Measurements from ENCODE around the gene AHDC1. TPM values are rescaled to one million over a fixed set of nuclear protein-coding genes. Genes with fewer than 3 reads are reported as not detected.

AHDC1 gene
- total and polyA plus RNA-seq, 10 of the 15 experiments (the other 5 are each of a cell fraction or from before 2014, with no cell fraction given), result 0.21 to 13.0 (median 1.4) TPM

DNA sequence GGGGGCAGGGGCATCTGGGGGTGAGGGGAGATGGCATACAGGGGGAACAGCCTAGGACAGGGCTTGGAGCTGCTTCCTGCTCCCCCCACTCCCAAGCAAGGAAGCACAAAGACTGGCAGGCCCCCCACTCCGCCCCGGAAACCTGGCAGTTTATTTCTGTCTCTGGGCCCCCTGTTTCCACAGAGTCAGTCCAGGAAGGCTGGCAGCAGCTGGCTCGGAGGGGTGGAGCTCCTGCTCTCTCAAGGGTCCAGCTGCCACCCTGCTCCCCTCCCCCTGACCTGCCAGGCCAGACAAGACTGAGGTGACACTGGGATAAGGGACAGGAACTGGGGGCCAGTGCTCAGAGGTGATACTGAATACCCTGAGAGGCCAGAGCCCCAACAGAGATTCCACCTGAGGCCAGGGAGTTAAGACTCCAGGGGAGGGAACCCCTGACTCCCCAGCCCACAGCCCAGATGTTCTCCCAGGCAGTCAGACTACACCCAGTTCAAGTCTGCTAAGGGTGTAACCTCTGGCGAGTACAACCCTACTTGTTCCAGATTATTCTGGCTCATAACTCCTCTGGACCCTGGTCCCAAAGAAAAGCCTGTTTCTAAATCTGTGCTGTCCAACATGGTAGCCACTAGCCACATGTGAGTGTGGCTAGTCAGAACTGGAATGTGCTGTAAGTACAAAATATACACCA, 26.3 kb downstream of the AHDC1 start (continued):
- TF ChIP-seq JUNB (IDR thresholded peaks at IDR 0.05) (no peak), NKRF (conservative IDR thresholded peaks at IDR 0.05) (no peak)
- TF ChIP-seq, protein P1, sequence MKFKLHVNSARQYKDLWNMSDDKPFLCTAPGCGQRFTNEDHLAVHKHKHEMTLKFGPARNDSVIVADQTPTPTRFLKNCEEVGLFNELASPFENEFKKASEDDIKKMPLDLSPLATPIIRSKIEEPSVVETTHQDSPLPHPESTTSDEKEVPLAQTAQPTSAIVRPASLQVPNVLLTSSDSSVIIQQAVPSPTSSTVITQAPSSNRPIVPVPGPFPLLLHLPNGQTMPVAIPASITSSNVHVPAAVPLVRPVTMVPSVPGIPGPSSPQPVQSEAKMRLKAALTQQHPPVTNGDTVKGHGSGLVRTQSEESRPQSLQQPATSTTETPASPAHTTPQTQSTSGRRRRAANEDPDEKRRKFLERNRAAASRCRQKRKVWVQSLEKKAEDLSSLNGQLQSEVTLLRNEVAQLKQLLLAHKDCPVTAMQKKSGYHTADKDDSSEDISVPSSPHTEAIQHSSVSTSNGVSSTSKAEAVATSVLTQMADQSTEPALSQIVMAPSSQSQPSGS (IDR thresholded peaks at IDR 0.05; ENCODE audit: low read length), result no peak

DNA sequence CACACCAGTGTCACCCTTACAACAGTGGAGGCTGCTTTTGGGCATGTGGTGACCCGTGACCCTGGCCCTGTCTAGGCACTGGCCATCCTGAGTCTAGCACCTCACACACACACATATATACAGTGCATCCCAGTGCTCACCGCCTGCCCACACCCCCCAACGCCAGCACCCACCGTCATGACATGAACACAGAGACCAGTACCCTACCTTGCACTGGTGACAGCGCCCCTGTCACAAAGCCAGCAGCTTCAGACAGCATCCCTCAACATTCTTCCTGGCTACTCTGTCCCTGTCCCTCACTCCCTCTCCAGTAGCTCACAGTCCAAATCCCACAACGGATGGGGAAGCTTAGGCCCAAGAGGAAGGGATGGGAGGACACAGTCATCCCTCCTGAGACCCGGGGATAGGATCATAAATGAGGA, 27.1 kb downstream of the AHDC1 start:
- BruUV-seq (replicated peaks), result no TSS peak
- Histone ChIP-seq H3K4me2 (ENCODE audit: control insufficient read depth, insufficient read depth) (no peak overlapping the region), H3K9ac (ENCODE audit: control insufficient read depth, insufficient read depth, low read length) (no peak overlapping the region)
- TF ChIP-seq MXI1 (IDR thresholded peaks at IDR 0.05; ENCODE audit: low read depth, low read length) (no peak), RAD51 (IDR thresholded peaks at IDR 0.05) (no peak), SRF (IDR thresholded peaks at IDR 0.05; ENCODE audit: low read depth in 2 of 2, low read length in 2 of 2) (no peak), FOXK2 (IDR thresholded peaks at IDR 0.05) (no peak), SREBF2 (IDR thresholded peaks at IDR 0.05; ENCODE audit: low read length) (no peak), YBX1 (IDR thresholded peaks at IDR 0.05) (no peak), YY1 (IDR thresholded peaks at IDR 0.05; ENCODE audit: low read depth, low read length) (no peak), HSF1 (IDR thresholded peaks at IDR 0.05; ENCODE audit: low read depth, low read length) (no peak), RUNX3 (IDR thresholded peaks at IDR 0.05; ENCODE audit: low read length) (no peak), BRCA1 (IDR thresholded peaks at IDR 0.05; ENCODE audit: low read depth, low read length) (no peak), POLR2A (IDR thresholded peaks at IDR 0.05; ENCODE audit: low read depth, low read length) (no peak), RCOR1 (conservative IDR thresholded peaks at IDR 0.05; ENCODE audit: low read depth, low read length) (no peak), BACH1 (IDR thresholded peaks at IDR 0.05; ENCODE audit: borderline replicate concordance) (no peak)
- TF ChIP-seq, protein P2, sequence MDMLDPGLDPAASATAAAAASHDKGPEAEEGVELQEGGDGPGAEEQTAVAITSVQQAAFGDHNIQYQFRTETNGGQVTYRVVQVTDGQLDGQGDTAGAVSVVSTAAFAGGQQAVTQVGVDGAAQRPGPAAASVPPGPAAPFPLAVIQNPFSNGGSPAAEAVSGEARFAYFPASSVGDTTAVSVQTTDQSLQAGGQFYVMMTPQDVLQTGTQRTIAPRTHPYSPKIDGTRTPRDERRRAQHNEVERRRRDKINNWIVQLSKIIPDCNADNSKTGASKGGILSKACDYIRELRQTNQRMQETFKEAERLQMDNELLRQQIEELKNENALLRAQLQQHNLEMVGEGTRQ (IDR thresholded peaks at IDR 0.05; ENCODE audit: borderline replicate concordance, low read depth, low read length), result no peak
- TF ChIP-seq, protein P3, sequence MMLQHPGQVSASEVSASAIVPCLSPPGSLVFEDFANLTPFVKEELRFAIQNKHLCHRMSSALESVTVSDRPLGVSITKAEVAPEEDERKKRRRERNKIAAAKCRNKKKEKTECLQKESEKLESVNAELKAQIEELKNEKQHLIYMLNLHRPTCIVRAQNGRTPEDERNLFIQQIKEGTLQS (IDR thresholded peaks at IDR 0.05; ENCODE audit: borderline replicate concordance, extremely low read depth, low read depth, low read length), result no peak

More for the DNA sequence above, 27.1 kb downstream of the AHDC1 start:
- FAIRE-seq (no peak), ATAC-seq (no peak; the same call in 2 of the 3 replicates), DNase-seq (ENCODE audit: low read depth, low spot score) (no peak)
- Histone ChIP-seq H3K79me2 (ENCODE audit: control insufficient read depth, insufficient read depth, low read length) (no peaks in the 10 kb centered on the region; the same call in 1 of the 2 replicates), H2AFZ (ENCODE audit: control insufficient read depth, low read depth, low read length) (no peak overlapping the region), H3K36me3 (ENCODE audit: control insufficient read depth in 2 of 2, insufficient read depth in 2 of 2, low read length in 1 of 2) (no peaks in the 10 kb centered on the region), H4K20me1 (ENCODE audit: control insufficient read depth, insufficient read depth) (no peaks in the 10 kb centered on the region), H3K4me1 (ENCODE audit: control insufficient read depth, insufficient read depth, low read length) (no peaks in the 10 kb centered on the region; the same call in 1 of the 2 replicates), H3K27me3 (replicated peaks in 1 of 2; ENCODE audit: control insufficient read depth in 2 of 2, insufficient read depth in 2 of 2, low read length in 1 of 2) (no peaks in the 10 kb centered on the region), H3K4me3 (no peak overlapping the region), H3K9me3 (replicated peaks; ENCODE audit: control insufficient read depth, insufficient read depth, low read length) (no peaks in the 10 kb centered on the region), H3K27ac (ENCODE audit: control insufficient read depth, insufficient read depth) (no peak overlapping the region)
- ChIA-PET SMC1A (ENCODE audit: uncharacterized antibody, unreplicated experiment) (interaction anchor here (0.9 to 1.0 kb wide), 2 partner anchors 9 to 11 kb away, joined by 3 to 4 read pairs; no protein-coding TSS in a partner anchor), POLR2A (interaction anchor here (1.0 kb wide), 1 partner anchor 19 kb away, joined by 3 read pairs; no protein-coding TSS in a partner anchor), CTCF (interaction anchor here (0.7 to 1.6 kb wide), 5 partner anchors 10 to 162 kb away, joined by 3 to 4 read pairs (median 3); no protein-coding TSS in a partner anchor), RAD21 (ENCODE audit: unreplicated experiment) (no interaction called here)
- 68% methylated on average over 7 of the region's 7 CpGs for WGBS (ENCODE audit: insufficient coverage, insufficient replicate concordance, low lambda C conversion rate, missing lambda C conversion rate)
- in situ Hi-C loops (cut with MboI) (no loop called here), intact Hi-C loops (cut with micrococcal nuclease; ENCODE audit: unreplicated experiment) (no loop called here)
